Measurements from ENCODE around the gene SPDYE4. TPM values are rescaled to one million over a fixed set of nuclear protein-coding genes. Genes with fewer than 3 reads are reported as not detected.

Gene SPDYE4
- total and polyA plus RNA-seq, 8 donors: 0.47 to 0.67 (median 0.56) TPM; not detected in 5

DNA sequence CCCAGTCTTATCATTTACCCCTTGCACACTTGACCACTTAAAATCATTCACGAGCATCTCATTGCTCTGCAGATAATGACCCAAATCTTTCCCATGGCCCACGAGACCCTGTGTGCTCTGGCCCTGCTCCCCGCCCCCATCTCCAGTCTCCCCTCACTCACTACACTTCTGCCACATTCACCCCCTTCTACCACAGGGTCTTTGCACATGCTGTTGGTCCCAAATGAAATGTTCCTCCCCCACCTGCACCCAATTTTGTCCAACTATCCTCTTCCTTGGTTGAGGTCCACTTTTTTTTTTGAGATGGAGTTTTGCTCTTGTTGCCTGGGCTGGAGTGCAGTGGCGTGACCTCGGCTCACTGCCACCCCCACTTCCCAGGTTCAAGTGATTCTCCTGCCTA, 52.9 kb downstream of the SPDYE4 start:
- TF ChIP-seq, protein P1, sequence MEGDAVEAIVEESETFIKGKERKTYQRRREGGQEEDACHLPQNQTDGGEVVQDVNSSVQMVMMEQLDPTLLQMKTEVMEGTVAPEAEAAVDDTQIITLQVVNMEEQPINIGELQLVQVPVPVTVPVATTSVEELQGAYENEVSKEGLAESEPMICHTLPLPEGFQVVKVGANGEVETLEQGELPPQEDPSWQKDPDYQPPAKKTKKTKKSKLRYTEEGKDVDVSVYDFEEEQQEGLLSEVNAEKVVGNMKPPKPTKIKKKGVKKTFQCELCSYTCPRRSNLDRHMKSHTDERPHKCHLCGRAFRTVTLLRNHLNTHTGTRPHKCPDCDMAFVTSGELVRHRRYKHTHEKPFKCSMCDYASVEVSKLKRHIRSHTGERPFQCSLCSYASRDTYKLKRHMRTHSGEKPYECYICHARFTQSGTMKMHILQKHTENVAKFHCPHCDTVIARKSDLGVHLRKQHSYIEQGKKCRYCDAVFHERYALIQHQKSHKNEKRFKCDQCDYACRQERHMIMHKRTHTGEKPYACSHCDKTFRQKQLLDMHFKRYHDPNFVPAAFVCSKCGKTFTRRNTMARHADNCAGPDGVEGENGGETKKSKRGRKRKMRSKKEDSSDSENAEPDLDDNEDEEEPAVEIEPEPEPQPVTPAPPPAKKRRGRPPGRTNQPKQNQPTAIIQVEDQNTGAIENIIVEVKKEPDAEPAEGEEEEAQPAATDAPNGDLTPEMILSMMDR (IDR thresholded peaks at IDR 0.05): no peak
- no peaks in the 10 kb centered on the region for H3K36me3 ChIP-seq
- H3K4me3 ChIP-seq: no peak overlapping the region
- no peaks in the 10 kb centered on the region for H3K27me3 ChIP-seq
- H3K27ac ChIP-seq: no peak overlapping the region
- no peak for DNase-seq
- no peak for ATAC-seq
- peaks cover 0 to 4% of the 10 kb centered on the region in 2 donors for H3K4me1 ChIP-seq
- H3K9me3 ChIP-seq: no peaks in the 10 kb centered on the region
- intact Hi-C loops (cut with DNase I): no loop called here

DNA sequence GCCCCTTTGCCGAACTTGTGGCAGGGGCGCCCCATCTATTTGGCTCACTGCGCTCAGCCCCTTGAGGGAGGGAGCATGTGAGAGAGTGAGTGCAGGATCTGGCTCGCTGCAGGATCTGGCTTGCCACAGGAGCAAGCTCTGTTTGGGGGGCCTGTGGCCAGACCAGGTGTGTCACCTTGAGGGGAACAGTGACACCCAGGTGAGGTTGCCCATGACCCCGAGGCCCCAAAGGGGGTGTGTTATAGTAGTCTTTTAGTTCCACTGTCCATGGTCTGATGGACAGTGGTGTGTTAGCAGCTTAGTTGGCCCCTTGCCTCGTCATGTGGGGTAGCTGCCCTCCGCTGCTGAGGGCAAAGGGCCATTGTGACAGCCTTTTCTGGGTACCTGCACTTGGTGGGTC, 55.3 kb downstream of the SPDYE4 start:
- intact Hi-C loops (cut with DNase I): no loop called here
- no peak overlapping the region for H3K4me3 ChIP-seq
- DNase-seq: no peak
- H3K27me3 ChIP-seq: peaks cover 0 to 16% of the 10 kb centered on the region in 2 donors
- H3K4me1 ChIP-seq: peaks cover 8 to 12% of the 10 kb centered on the region in 2 donors
- H3K9me3 ChIP-seq: no peaks in the 10 kb centered on the region
- TF ChIP-seq, protein P1 (IDR thresholded peaks at IDR 0.05): no peak
- ATAC-seq: no peak
- H3K27ac ChIP-seq: no peak overlapping the region
- no peaks in the 10 kb centered on the region for H3K36me3 ChIP-seq

DNA sequence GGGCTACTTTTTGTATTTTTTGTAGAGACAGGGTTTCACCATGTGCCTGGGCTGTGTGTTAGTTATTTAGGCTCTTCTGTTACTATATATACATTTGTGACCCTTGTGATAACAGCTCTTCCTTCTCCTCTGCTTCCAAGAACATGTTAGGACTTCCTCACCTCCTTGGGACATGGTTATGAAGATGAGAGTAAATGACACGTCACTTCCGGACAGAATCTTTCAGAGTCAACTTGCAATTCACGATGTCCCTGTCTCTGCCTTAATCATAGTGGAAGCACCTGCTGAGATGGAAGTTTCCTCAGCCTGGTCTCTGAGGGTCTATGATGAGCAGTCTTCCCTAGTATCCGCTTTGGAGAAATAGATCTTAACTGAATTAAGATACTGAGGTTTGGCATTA, 56.6 kb downstream of the SPDYE4 start:
- TF ChIP-seq, protein P1 (IDR thresholded peaks at IDR 0.05): no peak

DNA sequence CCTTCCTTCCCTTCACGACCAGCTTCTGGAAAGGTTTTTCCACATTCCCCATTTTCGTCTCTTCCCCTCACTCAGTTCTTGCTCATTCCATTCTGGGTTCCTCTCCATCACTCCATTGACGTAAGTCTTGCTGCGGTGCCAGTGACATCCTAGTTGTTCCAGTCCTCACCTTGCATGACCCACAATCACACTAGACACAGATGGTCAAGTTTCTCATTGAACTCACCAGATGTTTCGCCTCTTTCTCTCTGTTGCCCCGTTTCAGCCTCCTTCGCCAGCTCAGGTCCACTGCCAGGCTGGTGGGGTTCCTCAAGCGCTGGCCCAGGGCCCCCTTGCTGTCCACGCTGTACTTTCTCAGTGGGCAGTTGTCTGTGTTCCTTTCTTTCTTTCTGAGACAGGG, 57.1 kb downstream of the SPDYE4 start:
- Histone ChIP-seq H3K4me1 (peaks cover 8% of the 10 kb centered on the region in 2 donors), H3K4me3 (no peak overlapping the region), H3K27me3 (peaks cover 0 to 16% of the 10 kb centered on the region in 2 donors), H3K27ac (no peak overlapping the region), H3K9me3 (no peaks in the 10 kb centered on the region), H3K36me3 (no peaks in the 10 kb centered on the region)
- DNase-seq: no peak
- TF ChIP-seq, protein P1 (IDR thresholded peaks at IDR 0.05): no peak
- intact Hi-C loops (cut with DNase I): no loop called here
- ATAC-seq: no peak

More for the DNA sequence above, 56.6 kb downstream of the SPDYE4 start:
- intact Hi-C loops (cut with DNase I): no loop called here
- peaks cover 0 to 16% of the 10 kb centered on the region in 2 donors for H3K27me3 ChIP-seq
- DNase-seq (no peak), ATAC-seq (no peak)
- H3K9me3 ChIP-seq: no peaks in the 10 kb centered on the region
- no peak overlapping the region for H3K27ac ChIP-seq
- no peaks in the 10 kb centered on the region for H3K36me3 ChIP-seq
- H3K4me3 ChIP-seq: no peak overlapping the region
- peaks cover 8% of the 10 kb centered on the region in 2 donors for H3K4me1 ChIP-seq

Other genes with a start within 250 kb of the SPDYE4 start
- gene MYH10, start 127.8 kb downstream of the SPDYE4 start, total RNA-seq: 100 to 1,000 TPM in 1 of 2 donors, 10 to 100 TPM in 1; 70.9 to 100 TPM
- gene MYH10, start 127.8 kb downstream of the SPDYE4 start, polyA plus RNA-seq (ENCODE audit: insufficient read length in 6 of 6): 100 to 1,000 TPM; 142 to 196 (median 155) TPM
- not detected for gene CCDC42, start 13.7 kb downstream of the SPDYE4 start, total RNA-seq
- under 1 TPM; 0.30 to 0.67 (median 0.45) TPM for gene CCDC42, start 13.7 kb downstream of the SPDYE4 start, polyA plus RNA-seq (ENCODE audit: insufficient read length in 6 of 6)
- 1 to 10 TPM; 1.4 to 1.6 TPM for gene MFSD6L, start 40.8 kb upstream of the SPDYE4 start, total RNA-seq
- under 1 TPM; 0.30 to 0.78 (median 0.55) TPM for gene MFSD6L, start 40.8 kb upstream of the SPDYE4 start, polyA plus RNA-seq (ENCODE audit: insufficient read length in 6 of 6)
- 1 to 10 TPM; 1.8 to 2.4 TPM for gene PIK3R6, start 109.1 kb upstream of the SPDYE4 start, total RNA-seq
- 1 to 10 TPM; 1.6 to 4.3 (median 1.9) TPM for gene PIK3R6, start 109.1 kb upstream of the SPDYE4 start, polyA plus RNA-seq (ENCODE audit: insufficient read length in 6 of 6)
- 10 to 100 TPM; 19.4 to 84.8 TPM for gene PIK3R5, start 207.2 kb upstream of the SPDYE4 start, total RNA-seq
- 1 to 10 TPM; 1.1 to 2.1 (median 1.8) TPM for gene PIK3R5, start 207.2 kb upstream of the SPDYE4 start, polyA plus RNA-seq (ENCODE audit: insufficient read length in 6 of 6)